Astrocyte of the cerebellum (primary cell): Measurements from ENCODE around the gene ATP13A5.

ENCODE experiments used
- DNase-seq: peaks from one replicate; pipeline ENCODE4 v3.0.0-alpha.2; 2011; ENCODE audit warnings: low read depth
- H3K4me3 ChIP-seq: 2 replicates; pipeline ENCODE4 v1.5.1; 2011; ENCODE audit warnings: mild to moderate bottlenecking, low read depth, low read length, moderate library complexity
- in situ Hi-C: cut with HindIII; loops from 2 replicates; pipeline ENCODE4 v1.10.0; 2017; ENCODE audit warnings: low sequenced_read_pairs
- TF ChIP-seq, protein P1 (sequence below): IDR thresholded peaks from 2 replicates; pipeline ENCODE4 v1.5.1; 2012; ENCODE audit warnings: low read length, low read depth, moderate library complexity, mild to moderate bottlenecking; ENCODE audit errors: missing control alignments

ATP13A5 gene

DNA sequence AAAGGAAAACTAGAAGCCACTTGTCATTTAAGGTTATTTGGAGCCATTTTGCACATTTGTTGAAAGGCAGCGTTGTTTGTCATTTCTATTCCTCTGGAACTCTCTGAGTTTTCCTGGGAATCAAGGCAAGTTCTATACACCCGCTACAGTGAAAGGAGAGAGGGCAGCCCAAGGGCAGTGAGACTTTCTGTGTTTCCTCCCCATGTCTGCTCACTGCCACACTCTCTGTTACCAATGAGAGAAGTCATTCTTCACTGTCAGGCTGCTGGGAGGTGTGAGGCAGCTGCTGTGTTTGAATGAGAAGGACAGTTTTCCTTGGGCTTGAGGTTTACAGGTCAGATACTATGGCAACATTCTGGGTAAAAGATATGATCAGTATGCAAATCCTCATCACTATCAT is 36.0 kb downstream of the ATP13A5 start:
- in situ Hi-C loops, result no loop called here
- no peak overlapping the region for H3K4me3 ChIP-seq
- DNase-seq, result no peak
- TF ChIP-seq, protein P1, sequence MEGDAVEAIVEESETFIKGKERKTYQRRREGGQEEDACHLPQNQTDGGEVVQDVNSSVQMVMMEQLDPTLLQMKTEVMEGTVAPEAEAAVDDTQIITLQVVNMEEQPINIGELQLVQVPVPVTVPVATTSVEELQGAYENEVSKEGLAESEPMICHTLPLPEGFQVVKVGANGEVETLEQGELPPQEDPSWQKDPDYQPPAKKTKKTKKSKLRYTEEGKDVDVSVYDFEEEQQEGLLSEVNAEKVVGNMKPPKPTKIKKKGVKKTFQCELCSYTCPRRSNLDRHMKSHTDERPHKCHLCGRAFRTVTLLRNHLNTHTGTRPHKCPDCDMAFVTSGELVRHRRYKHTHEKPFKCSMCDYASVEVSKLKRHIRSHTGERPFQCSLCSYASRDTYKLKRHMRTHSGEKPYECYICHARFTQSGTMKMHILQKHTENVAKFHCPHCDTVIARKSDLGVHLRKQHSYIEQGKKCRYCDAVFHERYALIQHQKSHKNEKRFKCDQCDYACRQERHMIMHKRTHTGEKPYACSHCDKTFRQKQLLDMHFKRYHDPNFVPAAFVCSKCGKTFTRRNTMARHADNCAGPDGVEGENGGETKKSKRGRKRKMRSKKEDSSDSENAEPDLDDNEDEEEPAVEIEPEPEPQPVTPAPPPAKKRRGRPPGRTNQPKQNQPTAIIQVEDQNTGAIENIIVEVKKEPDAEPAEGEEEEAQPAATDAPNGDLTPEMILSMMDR, result no peak

DNA sequence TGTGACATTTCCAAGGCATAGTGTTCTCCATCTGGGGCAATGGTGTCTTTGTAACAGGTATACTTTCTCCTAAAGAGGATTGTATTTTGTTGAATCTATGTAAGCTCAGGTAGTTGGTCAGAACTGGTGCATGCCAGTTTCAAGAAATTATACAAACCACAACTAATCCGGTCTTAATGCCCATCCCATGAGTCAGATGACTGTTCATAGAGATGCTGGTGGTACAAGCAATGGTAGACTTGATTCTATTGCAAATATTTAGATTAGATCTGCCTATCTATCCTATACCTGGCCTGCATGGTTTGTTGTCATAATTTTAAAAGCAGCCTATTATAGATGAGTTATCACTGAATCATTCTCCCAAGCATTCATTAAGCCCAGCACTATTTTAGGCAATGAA is 43.5 kb downstream of the ATP13A5 start:
- in situ Hi-C loops, result no loop called here
- TF ChIP-seq, protein P1, result no peak
- no peak overlapping the region for H3K4me3 ChIP-seq
- no peak for DNase-seq

DNA sequence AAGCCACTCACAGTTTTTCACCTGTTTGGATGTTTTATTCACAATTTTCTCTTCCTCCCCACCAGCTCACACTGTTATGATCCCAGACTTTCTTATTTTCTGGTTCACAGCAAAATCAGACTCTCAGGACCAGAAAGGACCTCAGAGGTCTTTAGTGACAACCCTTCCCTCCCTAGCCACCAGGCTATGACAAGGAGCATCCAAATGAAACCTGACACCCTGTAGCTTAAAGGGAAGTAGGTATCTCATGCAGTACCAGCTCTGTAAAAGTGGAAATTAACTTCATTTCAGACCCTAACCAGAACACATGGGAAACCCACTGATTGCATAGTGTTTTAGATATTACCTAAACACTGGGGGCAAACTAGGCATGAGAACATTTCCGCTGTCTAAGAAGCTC is 45.3 kb downstream of the ATP13A5 start:
- no peak for DNase-seq
- H3K4me3 ChIP-seq, result no peak overlapping the region
- in situ Hi-C loops, result no loop called here
- TF ChIP-seq, protein P1, result no peak

DNA sequence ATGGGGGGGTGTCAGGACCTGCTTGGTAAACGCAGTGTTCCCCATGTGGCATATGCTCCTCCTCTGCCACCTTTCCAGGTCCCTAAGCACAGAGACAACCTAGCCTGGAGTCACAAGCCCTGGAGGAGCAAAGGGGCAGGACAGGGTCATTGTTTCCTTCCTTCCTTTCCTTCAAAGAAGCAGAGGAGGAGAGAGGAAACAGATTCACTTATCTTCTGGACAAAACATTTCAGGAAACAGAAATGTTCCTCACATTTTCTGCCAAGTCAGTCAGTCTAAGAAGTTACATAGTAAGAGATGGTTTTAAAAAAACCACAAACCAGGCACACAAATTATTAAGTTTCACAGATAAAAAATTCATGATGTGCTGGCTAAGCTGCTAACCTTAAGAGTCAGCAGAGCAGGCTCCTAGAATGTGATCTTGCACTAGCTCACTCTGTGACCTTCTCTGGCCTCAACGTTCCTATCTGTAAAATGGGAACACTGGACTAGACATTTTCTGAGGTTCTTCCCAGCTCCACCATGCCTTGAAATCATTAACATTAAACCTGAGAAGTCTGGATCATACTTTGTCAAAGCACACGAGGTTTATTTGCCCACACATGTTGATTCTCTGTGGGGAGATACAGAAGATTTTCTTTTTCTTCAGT is 47.9 kb downstream of the ATP13A5 start:
- DNase-seq, result no peak
- in situ Hi-C loops, result no loop called here
- TF ChIP-seq, protein P1, result no peak
- no peak overlapping the region for H3K4me3 ChIP-seq

DNA sequence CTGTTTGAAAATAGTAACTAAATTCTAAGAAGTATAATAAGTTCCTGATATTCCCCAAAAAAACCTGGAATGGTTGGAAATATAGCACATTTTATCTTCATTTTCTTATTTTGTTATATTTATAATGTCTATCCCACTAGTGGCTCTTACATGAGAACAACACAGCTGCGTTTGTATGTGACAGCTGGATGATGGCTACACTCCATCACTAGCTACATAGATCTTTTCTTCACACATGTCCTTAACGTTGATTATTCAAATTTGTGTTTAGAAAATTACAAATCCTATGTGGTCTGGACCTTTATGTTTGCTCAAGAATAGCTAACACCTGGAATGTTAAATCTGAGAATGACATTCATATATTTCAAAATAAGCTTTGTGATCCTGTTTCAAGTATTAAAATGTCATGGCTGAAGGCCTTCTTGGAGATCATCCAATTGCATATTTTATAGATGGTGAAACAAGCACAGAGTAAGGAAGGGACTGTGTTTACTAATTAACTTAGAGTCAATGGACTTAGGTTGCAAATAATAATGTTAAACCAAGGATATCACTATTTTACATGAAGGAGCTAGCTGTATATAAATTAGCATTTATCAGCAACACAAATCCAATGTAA is 60.8 kb downstream of the ATP13A5 start:
- TF ChIP-seq, protein P1, result no peak
- in situ Hi-C loops, result no loop called here
- H3K4me3 ChIP-seq, result no peak overlapping the region
- no peak for DNase-seq

DNA sequence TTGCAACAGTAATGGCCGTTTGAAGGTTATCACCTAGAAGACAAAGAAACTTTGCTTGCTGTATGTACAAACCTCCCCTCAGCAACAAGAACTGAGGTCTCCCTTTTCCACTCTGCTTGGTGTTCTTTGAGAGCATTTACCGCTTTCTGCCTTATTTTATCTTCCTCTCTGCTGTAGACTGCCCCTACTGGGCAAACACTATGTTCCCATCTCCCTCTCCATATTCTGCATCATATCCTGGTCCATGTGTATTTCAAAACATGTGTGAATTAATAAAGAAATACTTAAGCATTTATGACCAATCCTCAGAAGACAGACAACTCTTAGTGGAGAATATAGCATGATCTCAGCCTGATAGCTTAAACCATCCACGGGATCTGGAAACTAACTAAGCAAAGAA is 64.4 kb downstream of the ATP13A5 start:
- DNase-seq, result no peak
- in situ Hi-C loops, result no loop called here
- H3K4me3 ChIP-seq, result no peak overlapping the region
- TF ChIP-seq, protein P1, result no peak
